Loucy (cell line): ENCODE results near the gene MEIKIN.

Experiments
- EZH2phosphoT487 ChIP-seq: fragments of 200-600 bp; IDR thresholded peaks from 2 replicates; pipeline ENCODE4 v1.6.1; 2018; ENCODE audit warnings: antibody characterized with exemption, mild to moderate bottlenecking, moderate library complexity, borderline replicate concordance
- TF ChIP-seq, protein P1 (sequence below): fragments of 200-600 bp; sonication (generic); conservative IDR thresholded peaks from 2 replicates; pipeline ENCODE4 v1.5.1; 2014; ENCODE audit warnings: mild to moderate bottlenecking, antibody characterized with exemption, low read length

DNA sequence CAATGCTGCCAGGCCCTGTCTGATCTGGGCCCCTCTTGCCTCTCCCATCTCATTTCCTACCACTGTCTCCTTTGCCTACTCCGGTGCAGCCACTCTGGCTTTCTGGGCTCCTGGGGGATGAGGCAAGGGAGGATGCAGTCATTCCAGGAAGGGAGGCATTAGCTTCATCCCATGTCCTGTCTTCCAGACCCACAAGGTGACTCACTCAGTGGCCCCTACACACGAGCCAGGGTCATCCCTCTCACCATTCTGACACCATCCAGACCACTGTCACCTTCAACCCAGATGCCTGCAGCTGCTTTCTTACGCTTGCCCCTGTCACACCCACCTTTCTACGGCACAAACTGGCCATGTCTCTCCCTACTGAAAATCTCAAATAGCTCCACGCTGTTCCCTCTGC, 46.9 kb upstream of the MEIKIN start:
- TF ChIP-seq, protein P1, sequence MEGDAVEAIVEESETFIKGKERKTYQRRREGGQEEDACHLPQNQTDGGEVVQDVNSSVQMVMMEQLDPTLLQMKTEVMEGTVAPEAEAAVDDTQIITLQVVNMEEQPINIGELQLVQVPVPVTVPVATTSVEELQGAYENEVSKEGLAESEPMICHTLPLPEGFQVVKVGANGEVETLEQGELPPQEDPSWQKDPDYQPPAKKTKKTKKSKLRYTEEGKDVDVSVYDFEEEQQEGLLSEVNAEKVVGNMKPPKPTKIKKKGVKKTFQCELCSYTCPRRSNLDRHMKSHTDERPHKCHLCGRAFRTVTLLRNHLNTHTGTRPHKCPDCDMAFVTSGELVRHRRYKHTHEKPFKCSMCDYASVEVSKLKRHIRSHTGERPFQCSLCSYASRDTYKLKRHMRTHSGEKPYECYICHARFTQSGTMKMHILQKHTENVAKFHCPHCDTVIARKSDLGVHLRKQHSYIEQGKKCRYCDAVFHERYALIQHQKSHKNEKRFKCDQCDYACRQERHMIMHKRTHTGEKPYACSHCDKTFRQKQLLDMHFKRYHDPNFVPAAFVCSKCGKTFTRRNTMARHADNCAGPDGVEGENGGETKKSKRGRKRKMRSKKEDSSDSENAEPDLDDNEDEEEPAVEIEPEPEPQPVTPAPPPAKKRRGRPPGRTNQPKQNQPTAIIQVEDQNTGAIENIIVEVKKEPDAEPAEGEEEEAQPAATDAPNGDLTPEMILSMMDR, result no peak
- TF ChIP-seq EZH2phosphoT487, result no peak
